Esophagus squamous epithelium (tissue), 5 donors: Measurements from ENCODE around the gene SYNDIG1L. TPM values are rescaled to one million over a fixed set of nuclear protein-coding genes. Genes with fewer than 3 reads are reported as not detected.

Experiments used
- DNase-seq: peaks from one replicate; lab custom pipeline; 2025; lab: John Stamatoyannopoulos, UW
- H3K27ac ChIP-seq, 4 donors: fragments of 200-600 bp; sonication (generic); one replicate each; pipeline ENCODE4 v1.5.1; 2016 to 2019; ENCODE audit warnings: mild to moderate bottlenecking in 1 of 4
- H3K27me3 ChIP-seq, 4 donors: fragments of 200-600 bp; sonication (generic); 1 replicate in 3 of 4; 2 replicates in 1 of 4; pipeline versions ENCODE4 v1.5.1 to v1.6.0; 2017 to 2021; ENCODE audit warnings: antibody characterized with exemption in 1 of 4
- H3K36me3 ChIP-seq, 3 donors: fragments of 200-600 bp; sonication (generic); one replicate each; pipeline ENCODE4 v1.5.1; 2016 to 2019
- H3K4me1 ChIP-seq, 3 donors: fragments of 200-600 bp; sonication (generic); one replicate each; pipeline ENCODE4 v1.5.1; 2017 to 2019
- H3K4me3 ChIP-seq, 4 donors: fragments of 200-600 bp; sonication (generic); 1 replicate in 3 of 4; 2 replicates in 1 of 4; pipeline ENCODE4 v1.5.1; 2016 to 2019; ENCODE audit warnings: mild to moderate bottlenecking in 2 of 4, moderate library complexity in 1 of 4
- H3K9me3 ChIP-seq, 3 donors: fragments of 200-600 bp; sonication (generic); one replicate each; pipeline ENCODE4 v1.5.1; 2016 to 2019
- CTCF ChIP-seq, 6 experiments: fragments of 450-650 bp in 4 of 6; fragments of 200-600 bp in 2 of 6; sonication (generic) in 2 of 6; IDR thresholded peaks; one replicate each; pipeline ENCODE4 v1.5.1; 2016 to 2019; ENCODE audit warnings: antibody characterized with exemption in 6 of 6, mild to moderate bottlenecking in 4 of 6, moderate library complexity in 4 of 6
- POLR2A ChIP-seq, 4 donors: fragments of 450-650 bp; IDR thresholded peaks; one replicate each; pipeline ENCODE4 v1.6.1; 2017; ENCODE audit warnings: antibody characterized with exemption in 4 of 4, mild to moderate bottlenecking in 4 of 4, moderate library complexity in 3 of 4
- WGBS, 2 donors: methylation state at CpG; one replicate each; pipeline ENCODE4 v1.1.5; 2018; 5-methylcytosine and 5-hydroxymethylcytosine counted together
- intact Hi-C: fragments of 100-400 bp; cut with DNase I; formaldehyde crosslinking; loops from one replicate; pipeline ENCODE4 v1.15.0; 2022
- total RNA-seq, 4 donors: library from RNA; depleted of rRNA; stranded (reverse); fragments of >200 nt; gene quantifications; one replicate each; pipeline ENCODE4 v1.1.0, GENCODE V29; 2016
- donor health status: DM: yes; HTN: yes; CAD: no.

Gene SYNDIG1L
- total RNA-seq, 4 donors from 2014 or later, result 0.19 TPM; not detected in 3

GRCh38 chr14:74360163-74360562, 65.8 kb downstream of the SYNDIG1L start:
- no peak overlapping the region for H3K4me3 ChIP-seq
- TF ChIP-seq CTCF (IDR thresholded peaks at IDR 0.05), result no peak
- intact Hi-C loops, result no loop called here
- WGBS, 2 donors, result 40% methylated on average over 1 of the region's 3 CpGs; no CpG with 5 or more reads in 1 of the 2 donors
- no peaks in the 10 kb centered on the region for H3K36me3 ChIP-seq
- H3K27me3 ChIP-seq, result peaks cover 0 to 15% (median 0%) of the 10 kb centered on the region in 4 donors
- H3K4me1 ChIP-seq, result no peaks in the 10 kb centered on the region
- no peak overlapping the region for H3K27ac ChIP-seq
- no peaks in the 10 kb centered on the region for H3K9me3 ChIP-seq
- DNase-seq, result no peak

- 89 to 95% methylated on average over 9 to 12 of the region's 17 CpGs for WGBS, 2 donors
- intact Hi-C loops, result loop anchor here (10.0 kb wide), 1 partner anchor 116 kb away; no protein-coding TSS in a partner anchor
Observed at GRCh38 chr14:74358176-74358829, 67.7 kb downstream of the SYNDIG1L start.

GRCh38 chr14:74357585-74357984, 68.4 kb downstream of the SYNDIG1L start:
- Histone ChIP-seq H3K27ac (no peak overlapping the region), H3K9me3 (no peaks in the 10 kb centered on the region), H3K27me3 (peaks cover 0 to under 1% (median 0%) of the 10 kb centered on the region in 4 donors), H3K4me3 (no peak overlapping the region), H3K36me3 (no peaks in the 10 kb centered on the region), H3K4me1 (no peaks in the 10 kb centered on the region)
- intact Hi-C loops, result loop anchor here (10.0 kb wide), 1 partner anchor 117 kb away; no protein-coding TSS in a partner anchor
- TF ChIP-seq CTCF (IDR thresholded peaks at IDR 0.05), result no peak
- TF ChIP-seq POLR2A (IDR thresholded peaks at IDR 0.05), result no peak
- DNase-seq, result no peak
- 89 to 90% methylated on average over 2 to 12 of the region's 19 CpGs for WGBS, 2 donors

More at GRCh38 chr14:74358176-74358829, 67.7 kb downstream of the SYNDIG1L start:
- no peak for TF ChIP-seq CTCF (IDR thresholded peaks at IDR 0.05)
- TF ChIP-seq POLR2A (IDR thresholded peaks at IDR 0.05), result no peak
- H3K4me1 ChIP-seq, result no peaks in the 10 kb centered on the region
- no peak overlapping the region for H3K27ac ChIP-seq
- DNase-seq, result no peak
- H3K36me3 ChIP-seq, result no peaks in the 10 kb centered on the region
- H3K27me3 ChIP-seq, result no peaks in the 10 kb centered on the region
- H3K4me3 ChIP-seq, result no peak overlapping the region
- no peaks in the 10 kb centered on the region for H3K9me3 ChIP-seq

- WGBS, 2 donors, result 87 to 97% methylated on average over 11 to 19 of the region's 32 CpGs
- TF ChIP-seq POLR2A (IDR thresholded peaks at IDR 0.05) (no peak), CTCF (IDR thresholded peaks at IDR 0.05) (no peak)
- no peak for DNase-seq
- Histone ChIP-seq H3K9me3 (no peaks in the 10 kb centered on the region), H3K36me3 (no peaks in the 10 kb centered on the region), H3K27me3 (peaks cover 0 to 6% (median 0%) of the 10 kb centered on the region in 4 donors), H3K4me1 (no peaks in the 10 kb centered on the region), H3K27ac (no peak overlapping the region), H3K4me3 (no peak overlapping the region)
- intact Hi-C loops, result loop anchor here (10.0 kb wide), 1 partner anchor 118 kb away; no protein-coding TSS in a partner anchor
Observed at GRCh38 chr14:74356892-74357575, 69.0 kb downstream of the SYNDIG1L start.

Other genes starting within 250 kb of the SYNDIG1L start
- gene VSX2, start 186.8 kb downstream of the SYNDIG1L start, total RNA-seq, result not detected
- 10 to 100 TPM; 20.7 to 32.2 (median 23.2) TPM for gene ABCD4, start 123.3 kb downstream of the SYNDIG1L start, total RNA-seq
- gene VRTN, start 77.7 kb downstream of the SYNDIG1L start, total RNA-seq, result not detected
- 100 to 1,000 TPM; 174 to 331 (median 251) TPM for gene NPC2, start 67.1 kb upstream of the SYNDIG1L start, total RNA-seq
- 10 to 100 TPM in 1 of 4 donors, 1 to 10 TPM in 3; 4.6 to 15.1 (median 6.2) TPM for gene ISCA2, start 67.6 kb upstream of the SYNDIG1L start, total RNA-seq
- gene LTBP2, start 186.0 kb upstream of the SYNDIG1L start, total RNA-seq, result 10 to 100 TPM; 10.3 to 41.6 (median 17.0) TPM